HG02938 (cell line): Measurements from ENCODE around the gene SBNO1.
A peak's percentile ranks its signal among the peaks of the same experiment; 100 is the strongest.
"Not testable (repeated sequence)": the region's sequence is repeated elsewhere in the genome, so short reads cannot be mapped to it uniquely, and the experiment has no call there.

ENCODE experiments used
- ATAC-seq: cut with Tn5 transposase; IDR thresholded peaks from one replicate; pipeline ENCODE4 v1.9.1; 2021; ENCODE audit warnings: mild to moderate bottlenecking, moderate library complexity; ENCODE audit not compliant: unreplicated experiment

The SBNO1 gene

GRCh38 chr12:123388951-123389559 is 24.4 kb upstream of the SBNO1 start:
- ATAC-seq: no peak

- no peak for ATAC-seq
These were observed 23.7 kb upstream of the SBNO1 start for GRCh38 chr12:123388177-123388950.

- no peak for ATAC-seq
These were observed 23.0 kb upstream of the SBNO1 start for GRCh38 chr12:123387508-123388176.

- ATAC-seq: not testable (repeated sequence)
These were observed 20.9 kb upstream of the SBNO1 start for GRCh38 chr12:123385536-123385935.

- ATAC-seq: no peak
These were observed 20.3 kb upstream of the SBNO1 start for GRCh38 chr12:123384994-123385376.

- no peak for ATAC-seq
These were observed 19.8 kb upstream of the SBNO1 start for GRCh38 chr12:123384318-123384993.

- no peak for ATAC-seq
These were observed 18.0 kb upstream of the SBNO1 start for GRCh38 chr12:123382684-123383083.

GRCh38 chr12:123379391-123379790 is 14.7 kb upstream of the SBNO1 start:
- no peak for ATAC-seq

GRCh38 chr12:123372415-123372814 is 7.8 kb upstream of the SBNO1 start:
- not testable (repeated sequence) for ATAC-seq

GRCh38 chr12:123371667-123372368 is 7.2 kb upstream of the SBNO1 start:
- ATAC-seq: not testable (repeated sequence)

- ATAC-seq: no peak
These were observed 4.6 kb upstream of the SBNO1 start for GRCh38 chr12:123369229-123369628.

- not testable (repeated sequence) for ATAC-seq
These were observed 3.8 kb upstream of the SBNO1 start for GRCh38 chr12:123368431-123368830.

- no peak for ATAC-seq
These were observed 2.9 kb upstream of the SBNO1 start for GRCh38 chr12:123367511-123367910.

- ATAC-seq: peak; percentile 76
These were observed 624 bp upstream of the SBNO1 start for GRCh38 chr12:123365025-123365917.

GRCh38 chr12:123363740-123364531 is 711 bp downstream of the SBNO1 start:
- ATAC-seq: peak; percentile 6

- no peak for ATAC-seq
These were observed 1.3 kb downstream of the SBNO1 start for GRCh38 chr12:123363390-123363739.

GRCh38 chr12:123358035-123358434 is 6.6 kb downstream of the SBNO1 start:
- no peak for ATAC-seq

- no peak for ATAC-seq
These were observed 8.4 kb downstream of the SBNO1 start for GRCh38 chr12:123356159-123356670.

GRCh38 chr12:123354600-123354999 is 10.0 kb downstream of the SBNO1 start:
- no peak for ATAC-seq
